Omental fat pad (tissue), 4 donors: Measurements from ENCODE around the gene FOLR1. TPM values are rescaled to one million over a fixed set of nuclear protein-coding genes. Genes with fewer than 3 reads are reported as not detected.
"Not testable (repeated sequence)": the region's sequence is repeated elsewhere in the genome, so short reads cannot be mapped to it uniquely, and the experiment has no call there.

Source experiments
- ATAC-seq: fragments of 150-250 bp; one replicate; pipeline ENCODE4 v1.9.1; 2016; ENCODE audit warnings: mild to moderate bottlenecking, moderate library complexity; ENCODE audit not compliant: low FRiP score
- DNase-seq: peaks from one replicate; pipeline ENCODE4 v3.0.0-alpha.2; 2019; ENCODE audit warnings: low spot score
- CTCF ChIP-seq, 3 donors: fragments of 450-650 bp; IDR thresholded peaks; one replicate each; pipeline ENCODE4 v1.5.1; 2016 to 2017; ENCODE audit warnings: antibody characterized with exemption in 3 of 3, mild to moderate bottlenecking in 3 of 3, moderate library complexity in 2 of 3
- total RNA-seq, 4 donors: library from RNA; depleted of rRNA; stranded (reverse); fragments of >200 nt; gene quantifications; one replicate each; pipeline ENCODE4 v1.1.0, GENCODE V29; 2016

Gene FOLR1
- total RNA-seq, 4 donors from 2014 or later = not detected

- TF ChIP-seq CTCF (IDR thresholded peaks at IDR 0.05) = no peak
- DNase-seq (no peak), ATAC-seq (no peak)
These were observed 14.3 kb upstream of the FOLR1 start for GRCh38 chr11:72177656-72178055.

- no peak for TF ChIP-seq CTCF (IDR thresholded peaks at IDR 0.05)
- DNase-seq (no peak), ATAC-seq (no peak)
These were observed 12.7 kb upstream of the FOLR1 start for GRCh38 chr11:72179049-72179803.

- ATAC-seq = no peak
- no peak for TF ChIP-seq CTCF (IDR thresholded peaks at IDR 0.05)
These were observed 12.0 kb upstream of the FOLR1 start for GRCh38 chr11:72179804-72180396.

GRCh38 chr11:72180892-72181552 lies 10.9 kb upstream of the FOLR1 start:
- not testable (repeated sequence) for DNase-seq, ATAC-seq

More at GRCh38 chr11:72179804-72180396, 12.0 kb upstream of the FOLR1 start:
- no peak for DNase-seq

- ATAC-seq, DNase-seq: not testable (repeated sequence)
These were observed 10.4 kb upstream of the FOLR1 start for GRCh38 chr11:72181553-72181958.

- ATAC-seq = no peak
- no peak for TF ChIP-seq CTCF (IDR thresholded peaks at IDR 0.05)
- DNase-seq = no peak
These were observed 3.7 kb upstream of the FOLR1 start for GRCh38 chr11:72188267-72188666.

GRCh38 chr11:72189455-72190250 lies 2.3 kb upstream of the FOLR1 start:
- no peak for TF ChIP-seq CTCF (IDR thresholded peaks at IDR 0.05)
- ATAC-seq (no peak), DNase-seq (no peak)
